KOPT-K1 (cell line): ENCODE results near the gene GDF10.

ENCODE experiments used
- H3K27ac ChIP-seq: fragments of 200-600 bp; sonication (generic); 2 replicates; pipeline ENCODE4 v1.5.1; 2016; ENCODE audit warnings: antibody characterized with exemption, mild to moderate bottlenecking, low read depth, low read length; ENCODE audit not compliant: poor library complexity, severe bottlenecking
- H3K36me3 ChIP-seq: fragments of 200-600 bp; sonication (generic); 2 replicates; pipeline ENCODE4 v1.5.1; 2017; ENCODE audit warnings: antibody characterized with exemption, mild to moderate bottlenecking, low read length, moderate library complexity; ENCODE audit not compliant: insufficient read depth
- H3K9me3 ChIP-seq: fragments of 200-600 bp; sonication (generic); 2 replicates; pipeline ENCODE4 v1.5.1; 2017; ENCODE audit warnings: antibody characterized with exemption, low read length, mild to moderate bottlenecking; ENCODE audit not compliant: insufficient read depth, poor library complexity, severe bottlenecking

The GDF10 gene, protein sequence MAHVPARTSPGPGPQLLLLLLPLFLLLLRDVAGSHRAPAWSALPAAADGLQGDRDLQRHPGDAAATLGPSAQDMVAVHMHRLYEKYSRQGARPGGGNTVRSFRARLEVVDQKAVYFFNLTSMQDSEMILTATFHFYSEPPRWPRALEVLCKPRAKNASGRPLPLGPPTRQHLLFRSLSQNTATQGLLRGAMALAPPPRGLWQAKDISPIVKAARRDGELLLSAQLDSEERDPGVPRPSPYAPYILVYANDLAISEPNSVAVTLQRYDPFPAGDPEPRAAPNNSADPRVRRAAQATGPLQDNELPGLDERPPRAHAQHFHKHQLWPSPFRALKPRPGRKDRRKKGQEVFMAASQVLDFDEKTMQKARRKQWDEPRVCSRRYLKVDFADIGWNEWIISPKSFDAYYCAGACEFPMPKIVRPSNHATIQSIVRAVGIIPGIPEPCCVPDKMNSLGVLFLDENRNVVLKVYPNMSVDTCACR

DNA sequence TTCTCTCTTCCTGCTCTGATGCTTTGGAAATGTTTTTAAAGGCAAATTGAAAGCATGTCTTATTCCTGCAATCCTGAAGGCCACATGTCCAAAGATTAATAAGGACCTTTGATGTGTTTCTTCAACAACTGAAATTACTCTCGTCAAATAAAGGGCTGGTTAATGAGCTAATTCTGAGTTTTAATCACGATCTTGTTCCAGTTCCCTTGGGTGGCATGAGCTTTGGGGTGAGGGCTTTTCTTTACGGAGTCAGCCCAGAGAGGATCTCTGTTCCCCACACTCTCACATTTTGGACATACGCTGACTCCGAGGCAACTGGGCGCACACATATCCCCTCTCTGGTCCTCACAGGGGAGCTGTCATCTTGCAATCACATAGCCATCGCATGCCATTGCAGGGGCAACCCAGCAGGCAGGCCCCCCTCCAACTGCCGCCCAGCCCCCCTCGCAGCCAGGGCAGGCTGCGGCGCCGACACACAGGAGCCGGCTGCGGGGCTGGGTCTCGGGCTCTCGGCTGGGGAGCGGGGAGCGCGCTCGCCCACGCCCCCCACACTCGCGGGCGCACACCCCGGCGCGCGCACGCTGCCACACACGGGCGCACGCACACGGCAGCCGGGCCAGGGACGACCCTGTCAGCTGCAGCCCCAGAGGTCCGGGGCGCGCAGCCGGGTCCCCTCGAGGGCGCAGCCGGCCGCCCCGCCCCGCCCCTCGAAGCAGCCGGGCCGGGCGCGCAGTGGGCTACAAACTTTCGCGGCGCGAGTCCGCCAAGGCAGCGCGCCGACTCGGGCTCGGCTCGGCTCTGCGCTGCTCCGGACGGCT is at the start of gene GDF10:
TSS of gene GDF10 (plus strand) at position 587 of the 818 bp plus-strand sequence. CDS start 455 bp downstream, outside the sequence.
- no peak within 1 kb of the TSS for H3K27ac ChIP-seq
- H3K36me3 ChIP-seq: no peaks in the 10 kb centered on the region
- no peaks in the 10 kb centered on the region for H3K9me3 ChIP-seq

DNA sequence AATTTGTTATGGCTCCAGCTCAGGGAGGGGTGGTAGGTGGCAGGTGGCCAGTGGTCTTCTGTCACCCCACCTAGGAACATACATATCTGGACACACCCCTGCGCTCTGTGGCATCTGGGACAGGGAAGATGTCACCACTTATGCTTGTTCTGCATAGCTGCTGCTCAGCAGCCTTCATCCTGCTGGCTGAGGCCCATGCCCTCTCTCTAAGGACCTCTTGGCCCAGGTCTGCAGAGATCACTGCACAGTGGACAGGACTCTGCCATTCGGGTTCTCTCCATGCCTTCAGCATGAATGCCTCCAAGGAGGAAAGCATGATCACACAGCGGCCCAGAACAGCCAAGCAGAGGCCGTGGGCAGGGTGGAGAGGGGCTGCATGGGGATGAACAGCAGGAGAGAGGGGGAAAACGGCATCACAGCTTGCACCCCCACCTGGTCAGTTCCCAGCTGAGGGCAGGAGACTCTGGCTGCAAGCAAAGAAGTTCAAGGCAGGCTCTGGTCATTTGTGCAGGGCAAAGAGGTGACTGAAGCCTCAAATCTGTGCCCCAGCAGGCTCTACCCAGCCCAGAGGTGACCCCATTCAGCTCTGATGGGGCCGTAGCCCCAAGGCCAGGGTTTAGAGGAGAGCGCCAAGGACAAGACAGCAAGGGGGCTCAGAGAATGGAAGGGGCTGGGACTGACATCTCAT is 47.8 kb upstream of the GDF10 start:
- Histone ChIP-seq H3K9me3 (no peaks in the 10 kb centered on the region), H3K36me3 (no peaks in the 10 kb centered on the region)

DNA sequence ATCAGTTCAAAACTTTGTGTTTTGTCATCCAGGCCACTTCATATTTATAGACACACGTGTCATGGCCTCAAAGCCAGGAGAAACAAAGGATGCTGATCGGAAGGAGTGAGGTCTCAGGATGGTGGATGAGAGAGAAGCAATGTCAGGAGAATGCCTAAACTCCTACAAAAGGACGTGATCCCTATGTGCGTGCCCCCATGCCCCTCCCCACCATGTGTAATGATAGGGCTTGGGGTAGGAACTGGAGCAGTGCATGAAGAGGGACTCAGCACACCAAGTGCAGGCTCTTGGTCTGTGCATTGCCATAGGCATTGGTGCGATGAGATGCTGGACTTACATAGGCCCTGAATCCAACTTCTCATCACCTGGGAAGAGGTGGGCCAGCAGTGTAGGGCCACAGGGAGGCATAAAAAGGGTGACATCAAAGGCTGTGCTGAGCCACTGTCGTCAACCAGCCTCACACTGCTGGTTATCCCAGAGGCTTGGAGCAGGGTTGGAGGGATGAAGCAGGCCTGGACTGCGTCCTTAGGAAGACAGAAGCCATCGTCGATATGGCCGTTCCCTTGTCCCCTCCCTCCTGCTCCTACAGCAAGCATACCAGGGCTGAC is 46.9 kb upstream of the GDF10 start:
- Histone ChIP-seq H3K36me3 (no peaks in the 10 kb centered on the region), H3K27ac (no peak overlapping the region), H3K9me3 (no peaks in the 10 kb centered on the region)

More for the DNA sequence above, 47.8 kb upstream of the GDF10 start:
- no peak overlapping the region for H3K27ac ChIP-seq

DNA sequence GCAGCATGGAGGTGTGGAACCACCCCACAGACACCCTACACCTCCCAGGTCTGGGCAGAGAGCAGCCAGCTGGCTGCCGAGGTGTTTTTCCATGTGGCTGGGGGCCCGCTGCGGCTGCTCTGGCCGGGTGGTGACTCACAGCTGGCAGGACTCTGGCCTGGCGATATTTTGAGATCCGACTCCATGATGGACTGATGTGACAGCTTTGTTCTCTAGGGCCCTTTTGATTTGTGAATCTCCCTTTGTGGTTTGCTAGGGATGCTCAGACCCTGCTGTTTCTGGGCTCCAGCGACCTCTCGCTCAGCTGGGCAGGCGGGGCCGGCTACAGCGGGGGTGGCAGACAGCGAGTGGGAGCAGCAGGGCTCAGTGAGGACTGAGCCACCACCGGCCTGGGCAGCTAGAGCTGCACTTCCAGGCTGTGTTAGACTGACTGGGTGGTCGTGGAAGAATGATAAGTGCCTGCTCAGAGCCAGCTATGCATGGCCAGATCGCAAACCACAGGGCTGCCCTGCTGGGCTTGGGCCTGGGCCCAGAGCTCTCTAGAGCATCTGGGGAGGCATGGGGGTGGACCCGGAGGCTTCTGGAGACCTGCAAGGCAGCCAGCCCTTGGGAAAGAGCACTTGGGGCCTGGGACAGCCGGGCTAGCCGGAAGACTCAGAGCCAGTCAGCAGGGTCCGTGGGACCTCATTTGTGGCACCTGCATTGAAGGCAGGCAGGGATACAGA is 46.2 kb upstream of the GDF10 start:
- no peaks in the 10 kb centered on the region for H3K9me3 ChIP-seq
- peak overlapping the region; percentile 98 for H3K27ac ChIP-seq
- H3K36me3 ChIP-seq: no peaks in the 10 kb centered on the region

DNA sequence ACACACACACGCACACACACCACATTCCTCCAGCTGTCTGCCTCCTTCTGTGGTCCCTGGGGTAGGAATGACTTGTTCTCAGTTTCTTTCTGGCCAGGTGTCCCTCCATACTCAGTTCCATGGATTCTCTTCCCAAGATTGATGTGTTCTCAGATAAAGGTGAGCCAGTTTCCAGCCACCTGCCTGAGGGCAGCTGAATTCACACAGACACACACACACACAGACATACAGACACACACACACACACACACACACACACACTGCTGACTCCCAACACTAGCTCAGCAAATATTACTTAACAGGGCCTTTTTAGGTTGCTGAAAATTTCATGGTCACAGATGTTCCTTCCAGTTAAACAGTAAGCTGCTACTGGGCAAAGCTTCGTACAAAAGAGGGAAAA is 45.4 kb upstream of the GDF10 start:
- Histone ChIP-seq H3K9me3 (no peaks in the 10 kb centered on the region), H3K27ac (peak overlapping the region; percentile 98), H3K36me3 (no peaks in the 10 kb centered on the region)

DNA sequence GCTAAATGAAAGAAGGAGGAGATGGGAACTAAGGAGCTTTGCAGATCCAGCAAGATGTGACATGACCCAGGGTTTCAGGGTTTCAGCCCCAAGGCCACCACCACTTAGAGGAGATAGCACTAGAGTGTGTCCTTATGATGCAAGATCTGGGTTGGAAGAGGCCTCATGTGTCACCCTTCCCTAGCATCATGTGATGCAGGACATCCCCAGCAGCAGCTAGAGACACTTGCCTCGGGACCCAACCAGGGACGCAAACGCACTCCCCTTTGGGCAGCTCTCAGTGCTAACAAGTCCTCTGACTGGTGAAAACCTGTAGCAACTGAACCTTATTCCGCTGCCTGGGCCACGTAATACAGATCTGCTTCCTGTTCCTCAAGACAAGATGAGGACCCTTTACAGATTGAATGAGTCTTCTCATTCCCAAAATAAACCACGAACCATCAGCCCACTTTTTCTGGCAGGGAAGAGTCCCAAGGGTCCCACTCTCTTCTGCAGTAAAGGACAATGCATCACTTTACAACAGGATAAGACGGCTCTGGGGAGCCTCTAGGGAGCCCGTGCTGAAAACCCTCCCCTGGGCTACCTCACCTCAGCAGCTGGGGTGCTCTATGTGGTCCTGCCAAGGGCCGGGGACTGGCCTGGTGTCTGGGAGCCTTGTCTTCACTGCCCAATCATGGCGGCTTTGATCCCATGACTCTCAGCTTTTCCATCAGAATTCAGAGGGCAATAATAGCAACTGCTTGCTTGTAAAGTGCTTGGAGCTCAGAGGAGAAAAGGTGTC is 44.8 kb upstream of the GDF10 start:
- Histone ChIP-seq H3K36me3 (no peaks in the 10 kb centered on the region), H3K27ac (peak overlapping the region; percentile 98), H3K9me3 (no peaks in the 10 kb centered on the region)

DNA sequence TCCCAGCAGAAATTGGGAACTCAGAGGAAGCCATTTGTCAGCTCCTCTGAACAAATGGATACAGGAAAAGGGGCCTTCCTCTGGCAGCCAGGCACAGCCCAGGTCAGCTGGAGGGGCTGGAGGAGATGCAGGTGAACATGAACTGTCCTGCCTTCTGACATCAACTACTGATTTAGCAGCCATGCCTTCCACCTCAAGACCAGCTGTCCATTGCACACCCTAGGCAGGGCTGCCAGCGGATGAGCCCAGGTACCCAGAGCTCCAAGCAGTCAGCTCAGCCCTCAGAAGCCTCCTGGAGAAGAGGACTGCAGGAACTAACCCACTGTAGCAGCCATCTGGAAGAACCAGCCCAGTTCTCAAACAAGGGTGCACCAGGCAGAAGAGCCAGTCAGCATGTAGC is 44.1 kb upstream of the GDF10 start:
- Histone ChIP-seq H3K27ac (peak overlapping the region; percentile 98), H3K36me3 (no peaks in the 10 kb centered on the region), H3K9me3 (no peaks in the 10 kb centered on the region)

DNA sequence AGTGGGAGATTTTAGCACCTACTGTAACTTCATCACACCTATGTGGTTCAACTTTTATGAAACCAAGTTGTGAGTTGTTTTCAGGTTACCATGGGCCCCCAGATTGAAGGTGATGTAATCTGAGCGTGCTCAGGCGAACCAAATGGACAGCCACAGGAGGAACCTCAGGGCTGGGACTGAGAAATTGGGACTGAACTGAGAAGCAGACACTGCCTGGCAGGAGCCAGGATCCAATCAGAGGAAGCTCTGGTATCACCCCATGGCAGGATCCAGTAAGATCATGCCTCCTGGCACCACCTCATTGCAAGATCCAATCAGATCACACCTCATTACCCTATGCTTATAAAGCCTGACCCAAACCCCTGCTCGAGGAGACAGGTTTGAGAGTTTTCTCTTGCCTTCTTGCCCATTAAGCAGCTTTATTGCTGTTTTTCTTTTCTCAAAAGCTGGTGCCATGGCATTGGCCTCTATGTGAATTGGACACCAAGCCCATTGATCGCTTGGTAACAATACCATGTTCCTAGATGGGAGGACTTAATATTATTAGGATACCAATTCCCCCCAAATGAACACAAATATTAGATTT is 43.2 kb upstream of the GDF10 start:
- Histone ChIP-seq H3K36me3 (no peaks in the 10 kb centered on the region), H3K27ac (peak overlapping the region; percentile 98), H3K9me3 (no peaks in the 10 kb centered on the region)

DNA sequence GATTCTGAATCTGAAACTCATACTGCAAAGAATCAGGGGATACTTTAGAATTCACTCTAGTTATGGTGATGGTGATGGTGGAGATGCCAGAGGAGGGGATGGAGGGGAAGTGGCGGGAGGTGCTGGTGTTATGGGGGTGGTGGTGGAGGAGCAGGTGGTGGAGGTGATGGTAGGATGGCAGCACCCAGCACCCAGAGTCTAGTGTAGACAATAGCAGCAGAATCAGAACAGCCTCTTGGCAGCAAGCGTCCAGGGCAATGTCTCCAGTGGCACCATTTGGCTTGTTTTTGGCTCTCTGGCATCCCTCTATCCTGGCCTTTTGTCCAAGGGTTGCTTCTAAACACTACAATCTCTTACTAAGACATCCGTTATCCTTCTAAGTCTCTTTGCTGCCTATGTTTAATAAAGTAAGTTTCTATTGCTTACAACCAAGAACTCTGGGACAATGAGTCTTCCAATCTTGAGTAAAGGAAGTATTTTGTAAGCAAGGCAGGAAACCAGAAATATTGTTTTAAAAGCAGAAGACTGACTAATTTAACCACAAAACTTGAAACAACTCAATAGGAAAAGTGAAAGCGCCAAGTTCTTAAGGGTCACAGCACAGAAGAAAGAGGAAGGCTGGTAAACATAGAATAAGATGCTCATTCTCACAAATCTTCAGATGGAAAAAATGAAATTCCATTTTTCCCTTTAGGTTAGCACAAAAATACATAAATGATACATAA is 42.4 kb upstream of the GDF10 start:
- Histone ChIP-seq H3K36me3 (no peaks in the 10 kb centered on the region), H3K27ac (peak overlapping the region; percentile 98), H3K9me3 (no peaks in the 10 kb centered on the region)

DNA sequence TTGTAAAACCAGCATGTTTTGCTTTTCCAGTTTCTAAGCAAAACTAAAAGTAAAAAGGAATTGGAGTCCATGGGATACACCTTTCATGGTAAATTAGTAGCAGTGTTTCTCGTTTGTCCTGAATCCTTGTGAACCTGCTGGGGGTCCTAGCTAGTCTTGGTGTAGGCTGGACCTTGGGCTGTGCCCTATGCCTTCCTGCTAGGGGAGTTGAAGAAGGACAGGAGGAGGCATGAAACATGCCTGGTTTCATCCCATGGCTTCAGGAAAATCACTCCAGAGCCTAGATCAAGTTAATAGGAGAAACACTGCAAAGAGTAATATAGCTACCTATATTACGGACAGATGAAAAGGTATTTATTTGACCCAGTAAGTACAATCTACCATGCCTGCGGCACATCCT is 41.1 kb upstream of the GDF10 start:
- peak overlapping the region; percentile 98 for H3K27ac ChIP-seq

DNA sequence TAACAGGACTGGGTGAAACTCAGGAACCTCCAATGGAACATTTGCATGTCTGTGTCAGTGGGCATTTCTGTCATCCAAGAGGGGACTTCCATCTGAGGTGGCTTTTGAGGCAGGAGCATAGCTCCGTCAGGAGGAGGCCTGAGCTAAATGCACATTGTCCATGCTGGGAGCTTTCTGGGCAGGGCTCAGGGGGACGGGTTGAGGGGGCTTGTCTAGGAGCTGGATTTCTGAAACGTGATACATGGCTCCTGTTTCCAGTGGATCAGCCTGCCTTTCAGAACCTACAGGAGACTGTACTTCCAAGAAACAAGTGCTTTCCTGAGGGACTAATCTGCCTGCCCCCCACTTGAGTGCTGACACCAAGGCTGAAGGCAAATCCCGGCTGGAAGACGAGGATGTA is 40.5 kb upstream of the GDF10 start:
- Histone ChIP-seq H3K36me3 (no peaks in the 10 kb centered on the region), H3K27ac (peak overlapping the region; percentile 98), H3K9me3 (no peaks in the 10 kb centered on the region)

More for the DNA sequence above, 41.1 kb upstream of the GDF10 start:
- H3K36me3 ChIP-seq: no peaks in the 10 kb centered on the region
- no peaks in the 10 kb centered on the region for H3K9me3 ChIP-seq

DNA sequence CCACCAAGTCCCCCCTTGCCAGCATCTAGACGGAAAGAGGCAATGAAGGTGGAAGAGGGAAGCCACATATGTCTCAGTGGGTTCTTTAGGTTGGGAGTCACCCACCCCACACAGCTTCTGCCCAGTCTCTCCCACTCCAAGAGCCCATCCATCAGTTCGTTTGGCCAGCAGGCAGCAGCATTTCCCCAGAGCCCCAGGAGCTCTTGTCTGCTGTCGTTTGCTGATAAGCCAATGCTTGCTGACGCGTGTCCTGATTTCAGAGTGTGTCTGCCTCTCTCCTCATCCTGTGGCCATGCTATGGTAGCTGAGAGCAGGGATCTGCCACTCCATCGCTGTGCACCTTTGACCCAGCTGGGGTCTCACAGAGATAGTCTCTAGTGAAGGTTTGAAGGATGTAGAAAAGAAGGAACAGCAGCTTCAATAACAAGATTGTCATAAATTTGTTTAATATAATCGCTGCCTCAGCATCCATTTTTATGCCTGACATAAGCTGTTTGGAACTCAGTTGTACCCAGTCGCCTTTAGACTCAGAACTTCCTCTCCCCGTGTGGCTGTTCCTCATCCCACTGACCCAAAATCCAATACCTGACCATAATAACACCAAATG is 39.4 kb upstream of the GDF10 start:
- H3K27ac ChIP-seq: peak overlapping the region; percentile 98
- H3K36me3 ChIP-seq: no peaks in the 10 kb centered on the region
- H3K9me3 ChIP-seq: no peaks in the 10 kb centered on the region
